ENCODE measurements around the gene ARMC9.
"Not testable (repeated sequence)": the region's sequence is repeated elsewhere in the genome, so short reads cannot be mapped to it uniquely, and the experiment has no call there.

Gene ARMC9

GRCh38 chr2:231300722-231301076, 102.3 kb downstream of the ARMC9 start:
- no peak overlapping the region; the same call in 1 of the 2 replicates for H3K4me3 ChIP-seq (ENCODE audit: low read length)
- TF ChIP-seq ZNF274 (IDR thresholded peaks at IDR 0.05; ENCODE audit: low read depth, low read length), result no peak

GRCh38 chr2:231304259-231304658, 105.8 kb downstream of the ARMC9 start:
- H3K4me3 ChIP-seq (ENCODE audit: low read length), result not testable (repeated sequence)

GRCh38 chr2:231305221-231305620, 106.8 kb downstream of the ARMC9 start:
- no peak for TF ChIP-seq ZNF274 (IDR thresholded peaks at IDR 0.05; ENCODE audit: low read depth, low read length)
- no peak overlapping the region for H3K4me3 ChIP-seq (ENCODE audit: low read length)

- H3K4me3 ChIP-seq (ENCODE audit: low read length), result no peak overlapping the region
- no peak for TF ChIP-seq ZNF274 (IDR thresholded peaks at IDR 0.05; ENCODE audit: low read depth, low read length)
Measured at GRCh38 chr2:231306791-231307393, 108.5 kb downstream of the ARMC9 start.

GRCh38 chr2:231308219-231308618, 109.8 kb downstream of the ARMC9 start:
- TF ChIP-seq ZNF274 (IDR thresholded peaks at IDR 0.05; ENCODE audit: low read depth, low read length), result no peak
- no peak overlapping the region for H3K4me3 ChIP-seq (ENCODE audit: low read length)

GRCh38 chr2:231308631-231309428, 110.4 kb downstream of the ARMC9 start:
- TF ChIP-seq ZNF274 (IDR thresholded peaks at IDR 0.05; ENCODE audit: low read depth, low read length), result no peak
- H3K4me3 ChIP-seq (ENCODE audit: low read length), result no peak overlapping the region

- no peak for TF ChIP-seq ZNF274 (IDR thresholded peaks at IDR 0.05; ENCODE audit: low read depth, low read length)
- no peak overlapping the region for H3K4me3 ChIP-seq (ENCODE audit: low read length)
Measured at GRCh38 chr2:231312066-231312465, 113.6 kb downstream of the ARMC9 start.

GRCh38 chr2:231315896-231316295, 117.5 kb downstream of the ARMC9 start:
- H3K4me3 ChIP-seq (ENCODE audit: low read length), result no peak overlapping the region

GRCh38 chr2:231317579-231317978, 119.1 kb downstream of the ARMC9 start:
- no peak for TF ChIP-seq ZNF274 (IDR thresholded peaks at IDR 0.05; ENCODE audit: low read depth, low read length)
- H3K4me3 ChIP-seq (ENCODE audit: low read length), result no peak overlapping the region

More at GRCh38 chr2:231315896-231316295, 117.5 kb downstream of the ARMC9 start:
- TF ChIP-seq ZNF274 (IDR thresholded peaks at IDR 0.05; ENCODE audit: low read depth, low read length), result no peak

GRCh38 chr2:231318436-231318835, 120.0 kb downstream of the ARMC9 start:
- H3K4me3 ChIP-seq (ENCODE audit: low read length), result no peak overlapping the region
- TF ChIP-seq ZNF274 (IDR thresholded peaks at IDR 0.05; ENCODE audit: low read depth, low read length), result no peak

- TF ChIP-seq ZNF274 (IDR thresholded peaks at IDR 0.05; ENCODE audit: low read depth, low read length), result no peak
- H3K4me3 ChIP-seq (ENCODE audit: low read length), result no peak overlapping the region
Measured at GRCh38 chr2:231318954-231319353, 120.5 kb downstream of the ARMC9 start.

- no peak for TF ChIP-seq ZNF274 (IDR thresholded peaks at IDR 0.05; ENCODE audit: low read depth, low read length)
- no peak overlapping the region for H3K4me3 ChIP-seq (ENCODE audit: low read length)
Measured at GRCh38 chr2:231319867-231320266, 121.4 kb downstream of the ARMC9 start.

GRCh38 chr2:231321021-231321420, 122.6 kb downstream of the ARMC9 start:
- TF ChIP-seq ZNF274 (IDR thresholded peaks at IDR 0.05; ENCODE audit: low read depth, low read length), result no peak
- no peak overlapping the region for H3K4me3 ChIP-seq (ENCODE audit: low read length)

GRCh38 chr2:231321556-231322334, 123.3 kb downstream of the ARMC9 start:
- no peak for TF ChIP-seq ZNF274 (IDR thresholded peaks at IDR 0.05; ENCODE audit: low read depth, low read length)
- no peak overlapping the region for H3K4me3 ChIP-seq (ENCODE audit: low read length)

- no peak overlapping the region for H3K4me3 ChIP-seq (ENCODE audit: low read length)
- no peak for TF ChIP-seq ZNF274 (IDR thresholded peaks at IDR 0.05; ENCODE audit: low read depth, low read length)
Measured at GRCh38 chr2:231323316-231323715, 124.9 kb downstream of the ARMC9 start.

All from GM08714 (cell line).